Caco-2 (cell line): ENCODE measurements around the gene CREB3L2. TPM values are rescaled to one million over a fixed set of nuclear protein-coding genes. Genes with fewer than 3 reads are reported as not detected.

Source experiments
- BruUV-seq: library from RNA; stranded (reverse); fragments of 400-500 nt; replicated peaks from 2 replicates; lab custom pipeline; 2021; lab: Mats Ljungman, UMichigan
- CTCF ChIA-PET: fragments of 300-600 bp; sonication (Branson Sonifier 250); formaldehyde crosslinking; loops from one replicate; lab custom pipeline; 2022; ENCODE audit warnings: antibody characterized with exemption; lab: Charles Lee
- POLR2A ChIA-PET: fragments of 300-600 bp; sonication (Branson Sonifier 250); formaldehyde crosslinking; loops from one replicate; lab custom pipeline; 2022; ENCODE audit warnings: antibody characterized with exemption; lab: Charles Lee
- DNase-seq, 2 experiments: peaks; one replicate each; pipeline versions ENCODE4 v3.0.0 to v3.0.0-alpha.2; 2020 to 2022
- H3K27me3 ChIP-seq: replicated peaks from 2 replicates; pipeline ENCODE4 v1.6.0; 2011; ENCODE audit warnings: low read length; ENCODE audit not compliant: control insufficient read depth, insufficient read depth
- H3K36me3 ChIP-seq: 2 replicates; pipeline ENCODE4 v1.5.1; 2011; ENCODE audit warnings: low read length; ENCODE audit not compliant: control insufficient read depth, insufficient read depth
- H3K4me1 ChIP-seq: fragments of 250-450 bp; sonication (Bioruptor Pico); 2 replicates; pipeline ENCODE4 v1.5.1; 2020; ENCODE audit warnings: mild to moderate bottlenecking
- H3K4me3 ChIP-seq: 2 replicates; pipeline ENCODE4 v1.5.1; 2011; ENCODE audit warnings: low read depth, mild to moderate bottlenecking, control low read depth, low read length
- H3K9me3 ChIP-seq: fragments of 250-450 bp; sonication (Bioruptor Pico); 2 replicates; pipeline ENCODE4 v1.5.1; 2020; ENCODE audit warnings: mild to moderate bottlenecking, moderate library complexity
- H3K27ac Mint-ChIP-seq: one replicate; pipeline ENCODE4 v1.8.0; 2022; ENCODE audit warnings: mixed read lengths; ENCODE audit not compliant: unreplicated experiment
- H3K27me3 Mint-ChIP-seq: one replicate; pipeline ENCODE4 v1.8.0; 2022; ENCODE audit warnings: mixed read lengths; ENCODE audit not compliant: insufficient read depth, unreplicated experiment
- H3K36me3 Mint-ChIP-seq: one replicate; pipeline ENCODE4 v1.8.0; 2022; ENCODE audit warnings: mild to moderate bottlenecking, mixed read lengths; ENCODE audit not compliant: insufficient read depth, unreplicated experiment
- H3K4me1 Mint-ChIP-seq: one replicate; pipeline ENCODE4 v1.8.0; 2022; ENCODE audit warnings: low read depth, mixed read lengths; ENCODE audit not compliant: unreplicated experiment
- H3K4me3 Mint-ChIP-seq: one replicate; pipeline ENCODE4 v1.8.0; 2022; ENCODE audit warnings: mild to moderate bottlenecking, moderate library complexity, mixed read lengths; ENCODE audit not compliant: unreplicated experiment
- H3K9me3 Mint-ChIP-seq: one replicate; pipeline ENCODE4 v1.8.0; 2022; ENCODE audit warnings: mixed read lengths; ENCODE audit not compliant: unreplicated experiment
- CTCF ChIP-seq, 2 experiments: fragments of 200-600 bp in 1 of 2; IDR thresholded peaks; 1 replicate in 1 of 2; 2 replicates in 1 of 2; pipeline versions ENCODE4 v1.5.1 to v1.8.0; 2011 to 2022; ENCODE audit warnings: antibody characterized with exemption in 1 of 2, control low read depth in 1 of 2, inconsistent platforms in 1 of 2, low read depth in 1 of 2, low read length in 1 of 2, mild to moderate bottlenecking in 1 of 2, moderate library complexity in 1 of 2; ENCODE audit not compliant: insufficient read depth in 1 of 2, severe bottlenecking in 1 of 2, unreplicated experiment in 1 of 2
- intact Hi-C: fragments of 100-400 bp; cut with micrococcal nuclease; formaldehyde crosslinking; loops from one replicate; pipeline ENCODE4 v1.10.0; 2022; ENCODE audit not compliant: unreplicated experiment
- total RNA-seq: library from RNA; stranded (reverse); gene quantifications from 2 replicates; pipeline ENCODE4 v1.2.3, GENCODE V29; 2022

CREB3L2 gene
- total RNA-seq, 1 experiment from 2014 or later, result 123 TPM

GRCh38 chr7:137942484-137943115, 59.3 kb downstream of the CREB3L2 start:
- Histone ChIP-seq H3K27me3 (no peaks in the 10 kb centered on the region), H3K36me3 (no peaks in the 10 kb centered on the region; the same call in 1 of the 2 replicates), H3K9me3 (no peaks in the 10 kb centered on the region), H3K4me1 (peaks cover 51% of the 10 kb centered on the region), H3K4me3 (no peak overlapping the region)
- Mint-ChIP-seq H3K27me3 (no peaks in the 10 kb centered on the region), H3K4me3 (no peak overlapping the region), H3K4me1 (peaks cover 34% of the 10 kb centered on the region), H3K9me3 (no peaks in the 10 kb centered on the region), H3K27ac (peak overlapping the region; percentile 56), H3K36me3 (peaks cover 49% of the 10 kb centered on the region)
- ChIA-PET CTCF (no interaction called here), POLR2A (no interaction called here)
- DNase-seq, result no peak
- intact Hi-C loops, result no loop called here
- BruUV-seq, result no TSS peak
- TF ChIP-seq CTCF (IDR thresholded peaks at IDR 0.05; ENCODE audit: insufficient read depth in 1 of 2, low read depth in 1 of 2, low read length in 1 of 2, severe bottlenecking in 1 of 2, unreplicated experiment in 1 of 2), result no peak

- no peaks in the 10 kb centered on the region for H3K27me3 Mint-ChIP-seq
- Histone ChIP-seq H3K36me3 (no peaks in the 10 kb centered on the region), H3K9me3 (no peaks in the 10 kb centered on the region), H3K4me3 (no peak overlapping the region), H3K4me1 (peaks cover 65% of the 10 kb centered on the region), H3K27me3 (no peaks in the 10 kb centered on the region)
- no peaks in the 10 kb centered on the region for H3K9me3 Mint-ChIP-seq
- DNase-seq, result peak; percentile 47 to 77
- BruUV-seq, result no TSS peak
- peaks cover 43% of the 10 kb centered on the region for H3K4me1 Mint-ChIP-seq
- POLR2A ChIA-PET, result no interaction called here
- no peak overlapping the region for H3K4me3 Mint-ChIP-seq
- peaks cover 44% of the 10 kb centered on the region for H3K36me3 Mint-ChIP-seq
- intact Hi-C loops, result loop anchor here (1.0 kb wide), 1 partner anchor 13 kb away; no protein-coding TSS in a partner anchor
- no peak overlapping the region for H3K27ac Mint-ChIP-seq
- CTCF ChIA-PET, result interaction anchor here (0.9 kb wide), 1 partner anchor 61 kb away, joined by 6 read pairs; the partner anchor contains the start of gene CREB3L2
- no peak for TF ChIP-seq CTCF (IDR thresholded peaks at IDR 0.05; ENCODE audit: insufficient read depth in 1 of 2, low read depth in 1 of 2, low read length in 1 of 2, severe bottlenecking in 1 of 2, unreplicated experiment in 1 of 2)
Observed at GRCh38 chr7:137940656-137941518, 61.0 kb downstream of the CREB3L2 start.

- H3K9me3 Mint-ChIP-seq, result no peaks in the 10 kb centered on the region
- H3K36me3 Mint-ChIP-seq, result peaks cover 41% of the 10 kb centered on the region
- no peaks in the 10 kb centered on the region for H3K27me3 Mint-ChIP-seq
- CTCF ChIA-PET, result no interaction called here
- Histone ChIP-seq H3K4me3 (no peak overlapping the region), H3K27me3 (no peaks in the 10 kb centered on the region), H3K36me3 (no peaks in the 10 kb centered on the region), H3K9me3 (no peaks in the 10 kb centered on the region), H3K4me1 (peaks cover 72% of the 10 kb centered on the region)
- intact Hi-C loops, result loop anchor here (1.0 kb wide), 1 partner anchor 14 kb away; no protein-coding TSS in a partner anchor
- POLR2A ChIA-PET, result no interaction called here
- peak overlapping the region; percentile 27 for H3K27ac Mint-ChIP-seq
- DNase-seq, result no peak
- no peak overlapping the region for H3K4me3 Mint-ChIP-seq
- TF ChIP-seq CTCF (IDR thresholded peaks at IDR 0.05; ENCODE audit: insufficient read depth in 1 of 2, low read depth in 1 of 2, low read length in 1 of 2, severe bottlenecking in 1 of 2, unreplicated experiment in 1 of 2), result no peak
- no TSS peak for BruUV-seq
- H3K4me1 Mint-ChIP-seq, result peaks cover 49% of the 10 kb centered on the region
Observed at GRCh38 chr7:137940218-137940617, 61.7 kb downstream of the CREB3L2 start.
